K562 (cell line): Measurements from ENCODE around the gene UBXN11. TPM values are rescaled to one million over a fixed set of nuclear protein-coding genes. Genes with fewer than 3 reads are reported as not detected.
A peak's percentile ranks its signal among the peaks of the same experiment; 100 is the strongest.

Source experiments
- ZFPM2 ChIP-seq: fragments of 250-450 bp; sonication (Bioruptor Pico); IDR thresholded peaks from 2 replicates; pipeline ENCODE4 v1.5.1; 2022; ENCODE audit warnings: mild to moderate bottlenecking
- polyA plus RNA-seq, 8 experiments: library from polyadenylated mRNA; depleted of rRNA in 4 of 8; stranded (reverse) in 5 of 8; unstranded in 3 of 8; fragments of >200 nt; fragmentation: Nextera tagmentation in 2 of 8; fragmentation: Illumina TruSeq in 1 of 8; extraction: Ambion mirVana in 2 of 8; extraction: Trizol in 1 of 8; gene quantifications; 2 replicates each; pipeline versions ENCODE4 v1.2.1 to v1.2.3, GENCODE V29; 2011 to 2014; ENCODE audit warnings: inconsistent platforms in 1 of 8, missing spikeins in 1 of 8
- total RNA-seq, 7 experiments: library from RNA; depleted of rRNA in 6 of 7; stranded (reverse); fragments of >200 nt in 6 of 7; fragmentation: Illumina TruSeq in 2 of 7; extraction: Trizol in 2 of 7; gene quantifications; 2 replicates each; pipeline versions ENCODE4 v1.2.1 to v1.2.3, GENCODE V29; 2011 to 2021; ENCODE audit warnings: low replicate concordance in 1 of 7
- TF ChIP-seq, protein P1 (sequence below), 2 experiments: fragments of 450-650 bp in 1 of 2; sonication (generic) in 1 of 2; formaldehyde crosslinking in 1 of 2; IDR thresholded peaks; 2 replicates each; pipeline versions ENCODE4 v1.7.1 to v1.9.0; 2016 to 2022; ENCODE audit warnings: inconsistent platforms in 1 of 2, mild to moderate bottlenecking in 1 of 2, missing genetic modification reagents in 1 of 2

Gene UBXN11
- total and polyA plus RNA-seq, 9 of the 15 experiments (the other 6 are each of a cell fraction or from before 2014, with no cell fraction given), result 0.48 to 34.3 (median 11.3) TPM

GRCh38 chr1:26335774-26336476 lies 29.5 kb upstream of the UBXN11 start (continued):
- TF ChIP-seq, protein P1, sequence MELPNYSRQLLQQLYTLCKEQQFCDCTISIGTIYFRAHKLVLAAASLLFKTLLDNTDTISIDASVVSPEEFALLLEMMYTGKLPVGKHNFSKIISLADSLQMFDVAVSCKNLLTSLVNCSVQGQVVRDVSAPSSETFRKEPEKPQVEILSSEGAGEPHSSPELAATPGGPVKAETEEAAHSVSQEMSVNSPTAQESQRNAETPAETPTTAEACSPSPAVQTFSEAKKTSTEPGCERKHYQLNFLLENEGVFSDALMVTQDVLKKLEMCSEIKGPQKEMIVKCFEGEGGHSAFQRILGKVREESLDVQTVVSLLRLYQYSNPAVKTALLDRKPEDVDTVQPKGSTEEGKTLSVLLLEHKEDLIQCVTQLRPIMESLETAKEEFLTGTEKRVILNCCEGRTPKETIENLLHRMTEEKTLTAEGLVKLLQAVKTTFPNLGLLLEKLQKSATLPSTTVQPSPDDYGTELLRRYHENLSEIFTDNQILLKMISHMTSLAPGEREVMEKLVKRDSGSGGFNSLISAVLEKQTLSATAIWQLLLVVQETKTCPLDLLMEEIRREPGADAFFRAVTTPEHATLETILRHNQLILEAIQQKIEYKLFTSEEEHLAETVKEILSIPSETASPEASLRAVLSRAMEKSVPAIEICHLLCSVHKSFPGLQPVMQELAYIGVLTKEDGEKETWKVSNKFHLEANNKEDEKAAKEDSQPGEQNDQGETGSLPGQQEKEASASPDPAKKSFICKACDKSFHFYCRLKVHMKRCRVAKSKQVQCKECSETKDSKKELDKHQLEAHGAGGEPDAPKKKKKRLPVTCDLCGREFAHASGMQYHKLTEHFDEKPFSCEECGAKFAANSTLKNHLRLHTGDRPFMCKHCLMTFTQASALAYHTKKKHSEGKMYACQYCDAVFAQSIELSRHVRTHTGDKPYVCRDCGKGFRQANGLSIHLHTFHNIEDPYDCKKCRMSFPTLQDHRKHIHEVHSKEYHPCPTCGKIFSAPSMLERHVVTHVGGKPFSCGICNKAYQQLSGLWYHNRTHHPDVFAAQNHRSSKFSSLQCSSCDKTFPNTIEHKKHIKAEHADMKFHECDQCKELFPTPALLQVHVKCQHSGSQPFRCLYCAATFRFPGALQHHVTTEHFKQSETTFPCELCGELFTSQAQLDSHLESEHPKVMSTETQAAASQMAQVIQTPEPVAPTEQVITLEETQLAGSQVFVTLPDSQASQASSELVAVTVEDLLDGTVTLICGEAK (IDR thresholded peaks at IDR 0.05), result 0 out of 2 replicates have a peak, but pooled peaks have one; percentile 15
- TF ChIP-seq, protein P1 (CRISPR knock-in tag; IDR thresholded peaks at IDR 0.05), result no peak
- TF ChIP-seq ZFPM2 (CRISPR knock-in tag), result no peak
